Lower leg skin (tissue), 4 donors: ENCODE measurements around the gene TMEM164. TPM values are rescaled to one million over a fixed set of nuclear protein-coding genes. Genes with fewer than 3 reads are reported as not detected.

ENCODE experiments used
- DNase-seq, 2 donors: peaks; one replicate each; pipeline ENCODE4 v3.0.0-alpha.2; 2019; ENCODE audit warnings: low spot score in 2 of 2
- H3K4me3 ChIP-seq: fragments of 200-600 bp; sonication (generic); 2 replicates; pipeline ENCODE4 v1.5.1; 2017; ENCODE audit warnings: mild to moderate bottlenecking, low read depth; ENCODE audit not compliant: poor library complexity, severe bottlenecking
- POLR2A ChIP-seq, 2 donors: fragments of 450-650 bp; IDR thresholded peaks; one replicate each; pipeline ENCODE4 v1.6.1; 2016 to 2017; ENCODE audit warnings: antibody characterized with exemption in 2 of 2, mild to moderate bottlenecking in 1 of 2, moderate library complexity in 1 of 2
- WGBS, 2 donors: methylation state at CpG; one replicate each; pipeline ENCODE4 v1.1.5; 2018; 5-methylcytosine and 5-hydroxymethylcytosine counted together
- intact Hi-C: fragments of 100-400 bp; cut with DNase I; formaldehyde crosslinking; loops from one replicate; pipeline ENCODE4 v1.15.0; 2023; ENCODE audit warnings: low total_unique reads
- total RNA-seq, 4 donors: library from RNA; depleted of rRNA; stranded (reverse); fragments of >200 nt; gene quantifications; one replicate each; pipeline ENCODE4 v1.1.0, GENCODE V29; 2016
- TF ChIP-seq, protein P1 (sequence below), 3 donors: fragments of 450-650 bp; IDR thresholded peaks; one replicate each; pipeline ENCODE4 v1.5.1; 2016; ENCODE audit warnings: antibody characterized with exemption in 3 of 3, mild to moderate bottlenecking in 3 of 3, moderate library complexity in 2 of 3

TMEM164 gene
- total RNA-seq, 4 donors from 2014 or later = 39.4 to 73.2 (median 60.8) TPM

- H3K4me3 ChIP-seq = no peak overlapping the region
- TF ChIP-seq POLR2A (IDR thresholded peaks at IDR 0.05) = no peak
- TF ChIP-seq, protein P1, sequence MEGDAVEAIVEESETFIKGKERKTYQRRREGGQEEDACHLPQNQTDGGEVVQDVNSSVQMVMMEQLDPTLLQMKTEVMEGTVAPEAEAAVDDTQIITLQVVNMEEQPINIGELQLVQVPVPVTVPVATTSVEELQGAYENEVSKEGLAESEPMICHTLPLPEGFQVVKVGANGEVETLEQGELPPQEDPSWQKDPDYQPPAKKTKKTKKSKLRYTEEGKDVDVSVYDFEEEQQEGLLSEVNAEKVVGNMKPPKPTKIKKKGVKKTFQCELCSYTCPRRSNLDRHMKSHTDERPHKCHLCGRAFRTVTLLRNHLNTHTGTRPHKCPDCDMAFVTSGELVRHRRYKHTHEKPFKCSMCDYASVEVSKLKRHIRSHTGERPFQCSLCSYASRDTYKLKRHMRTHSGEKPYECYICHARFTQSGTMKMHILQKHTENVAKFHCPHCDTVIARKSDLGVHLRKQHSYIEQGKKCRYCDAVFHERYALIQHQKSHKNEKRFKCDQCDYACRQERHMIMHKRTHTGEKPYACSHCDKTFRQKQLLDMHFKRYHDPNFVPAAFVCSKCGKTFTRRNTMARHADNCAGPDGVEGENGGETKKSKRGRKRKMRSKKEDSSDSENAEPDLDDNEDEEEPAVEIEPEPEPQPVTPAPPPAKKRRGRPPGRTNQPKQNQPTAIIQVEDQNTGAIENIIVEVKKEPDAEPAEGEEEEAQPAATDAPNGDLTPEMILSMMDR (IDR thresholded peaks at IDR 0.05) = no peak
- intact Hi-C loops = no loop called here
- no peak for DNase-seq
- WGBS, 2 donors = 68% methylated on average over 16 of the region's 16 CpGs
These were observed 1.8 kb upstream of the TMEM164 start for GRCh38 chrX:110000847-110001713.

- WGBS, 2 donors = 8 to 46% methylated on average over 13 of the region's 13 CpGs
- no peak overlapping the region for H3K4me3 ChIP-seq
- no peak for TF ChIP-seq POLR2A (IDR thresholded peaks at IDR 0.05)
- TF ChIP-seq, protein P1 (IDR thresholded peaks at IDR 0.05) = no peak
- intact Hi-C loops = no loop called here
- DNase-seq = no peak
These were observed 1.1 kb upstream of the TMEM164 start for GRCh38 chrX:110001740-110002299.

DNA sequence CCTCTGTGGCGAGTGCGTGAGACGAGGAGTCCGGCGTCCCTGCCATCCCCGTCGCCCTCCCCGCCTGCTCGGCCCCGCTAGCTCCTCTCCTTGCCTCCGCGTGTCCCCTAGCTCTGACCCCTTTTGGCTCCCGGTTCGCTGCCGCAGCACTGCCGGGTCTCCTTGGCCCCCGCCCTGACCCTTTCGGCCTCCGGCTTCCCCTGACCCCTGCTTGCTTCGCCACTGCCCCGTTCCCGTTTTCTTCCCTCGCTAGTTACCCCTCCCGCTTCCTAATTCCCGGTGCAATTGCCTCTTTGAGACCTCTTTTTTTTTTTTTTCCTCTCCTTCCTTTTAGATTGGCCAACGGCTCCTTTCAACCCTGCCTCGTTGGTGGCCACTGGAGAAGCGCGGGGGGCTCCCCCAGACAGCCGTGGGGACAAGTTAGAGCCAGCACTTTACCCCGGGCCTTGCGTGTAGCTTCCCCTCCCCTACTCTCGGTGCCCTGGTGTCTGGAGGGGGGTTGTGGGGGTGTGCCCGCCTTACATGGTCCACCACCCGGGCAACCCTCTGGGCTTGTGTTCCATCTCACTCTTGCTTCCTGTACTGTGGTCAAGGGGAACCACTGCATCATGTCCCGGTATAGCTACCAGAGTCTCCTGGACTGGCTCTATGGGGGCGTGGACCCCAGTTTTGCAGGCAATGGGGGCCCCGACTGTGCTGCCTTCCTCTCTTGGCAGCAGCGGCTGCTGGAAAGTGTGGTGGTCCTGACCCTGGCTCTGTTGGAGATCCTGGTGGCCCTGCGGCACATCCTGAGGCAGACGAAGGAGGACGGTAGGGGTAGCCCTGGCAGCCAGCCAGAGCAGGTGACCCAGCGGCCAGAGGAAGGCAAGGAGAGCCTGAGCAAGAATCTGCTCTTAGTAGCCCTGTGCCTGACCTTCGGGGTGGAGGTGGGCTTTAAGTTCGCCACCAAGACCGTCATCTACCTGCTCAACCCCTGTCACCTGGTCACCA lies 548 bp downstream of the TMEM164 start:
- WGBS, 2 donors = 1 to 37% methylated on average over 23 to 43 of the region's 46 CpGs
- intact Hi-C loops = no loop called here
- no peak for DNase-seq
- peak overlapping the region; percentile 36 for H3K4me3 ChIP-seq
- TF ChIP-seq POLR2A (IDR thresholded peaks at IDR 0.05) = no peak
- TF ChIP-seq, protein P1 (IDR thresholded peaks at IDR 0.05) = no peak

- TF ChIP-seq, protein P1 (IDR thresholded peaks at IDR 0.05) = no peak
- TF ChIP-seq POLR2A (IDR thresholded peaks at IDR 0.05) = no peak
- peak; percentile 21 to 85 for DNase-seq
- WGBS, 2 donors = 27 to 50% methylated on average over 5 to 8 of the region's 8 CpGs
- intact Hi-C loops = no loop called here
- no peak overlapping the region for H3K4me3 ChIP-seq
These were observed 1.3 kb downstream of the TMEM164 start for GRCh38 chrX:110004215-110004614.

DNA sequence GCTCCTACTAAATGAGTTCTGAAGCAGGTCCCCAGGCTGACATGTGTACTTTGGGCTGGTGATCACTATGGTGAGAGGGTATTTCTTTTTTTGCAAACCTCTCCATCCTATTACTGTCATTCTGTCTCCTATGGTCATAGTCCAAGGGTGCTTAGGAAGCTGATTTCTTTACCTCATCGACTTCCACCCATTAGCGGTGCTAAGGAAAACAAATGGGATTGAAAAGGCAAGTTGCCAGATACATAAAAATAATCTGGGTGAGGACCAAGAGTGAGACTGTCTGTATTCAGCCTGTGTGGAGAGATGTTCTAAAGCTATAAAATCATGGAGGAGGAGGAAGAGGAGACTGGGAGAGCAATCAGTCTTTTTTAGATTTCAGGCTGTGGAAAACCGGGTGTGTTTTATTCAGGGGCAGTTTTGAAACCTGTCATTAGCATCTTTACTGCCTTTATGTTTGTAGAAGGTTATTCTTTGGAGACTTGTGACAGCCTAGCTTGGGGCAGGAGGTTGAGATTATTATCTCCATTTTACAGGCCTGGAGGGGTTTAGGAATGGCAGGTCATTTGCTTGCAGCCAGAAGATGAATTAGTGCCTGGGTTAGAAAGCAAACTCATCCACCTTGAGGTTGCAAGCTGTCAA lies 1.9 kb downstream of the TMEM164 start:
- DNase-seq = no peak
- intact Hi-C loops = no loop called here
- H3K4me3 ChIP-seq = no peak overlapping the region
- TF ChIP-seq, protein P1 (IDR thresholded peaks at IDR 0.05) = no peak
- no peak for TF ChIP-seq POLR2A (IDR thresholded peaks at IDR 0.05)
- WGBS, 2 donors = 21 to 48% methylated on average over 3 of the region's 3 CpGs
